ENCODE measurements around the gene C2orf74.

The C2orf74 gene

DNA sequence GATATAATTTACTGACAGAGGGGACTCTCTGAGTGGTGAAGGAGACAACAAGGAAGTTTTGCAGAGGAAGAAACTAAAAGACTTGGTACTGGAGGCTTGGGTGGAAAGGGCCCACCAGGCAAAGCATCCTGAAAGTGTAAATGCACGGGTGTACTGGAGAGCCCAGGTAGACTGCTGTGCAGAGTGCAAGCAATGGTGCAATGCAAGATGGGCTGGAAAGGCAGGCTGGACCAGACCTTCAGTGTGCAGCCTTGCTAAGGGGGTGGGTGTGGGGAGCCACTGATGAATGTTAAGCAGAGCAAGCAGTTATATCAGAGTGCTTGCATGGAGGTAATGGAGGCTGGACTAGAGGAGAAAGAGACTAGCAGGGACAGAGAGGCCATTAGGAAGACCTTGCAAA, 10.7 kb downstream of the C2orf74 start:
- TF ChIP-seq POLR2A (IDR thresholded peaks at IDR 0.05; ENCODE audit: low read depth, low read length), result no peak
- no peak for TF ChIP-seq PAX5 (IDR thresholded peaks at IDR 0.05; ENCODE audit: insufficient read depth, low read length, severe bottlenecking)
- no peak for TF ChIP-seq TAF1 (IDR thresholded peaks at IDR 0.05; ENCODE audit: low read depth, low read length)
- no peak for TF ChIP-seq POLR2AphosphoS5 (IDR thresholded peaks at IDR 0.05; ENCODE audit: low read depth, low read length)
- TF ChIP-seq POU2F2 (IDR thresholded peaks at IDR 0.05; ENCODE audit: low read depth, low read length), result no peak
- TF ChIP-seq SPI1 (IDR thresholded peaks at IDR 0.05; ENCODE audit: low read depth, low read length), result no peak
- DNase-seq (ENCODE audit: insufficient read length, low spot score), result no peak
- no peak for FAIRE-seq

DNA sequence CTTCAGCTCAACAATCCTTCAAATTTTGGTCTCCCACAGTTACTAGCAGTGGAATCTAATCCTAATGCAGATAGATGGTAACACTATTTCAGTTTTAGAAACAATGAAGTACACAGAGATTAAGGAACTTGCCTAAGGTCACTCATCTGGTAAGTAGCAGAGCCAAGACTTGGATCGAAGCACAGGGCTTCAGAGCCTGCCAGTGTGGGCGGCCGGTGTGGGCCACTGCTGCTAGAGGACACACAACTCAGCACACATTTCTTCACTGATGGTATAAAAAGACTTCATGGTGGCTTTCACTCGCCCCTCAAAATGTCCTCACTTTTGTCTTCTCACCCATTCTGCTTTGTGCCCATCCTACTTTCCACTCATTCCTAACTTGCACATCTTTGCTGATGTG, 11.1 kb downstream of the C2orf74 start:
- DNase-seq (ENCODE audit: insufficient read length, low spot score) (no peak), FAIRE-seq (no peak)
- TF ChIP-seq POU2F2 (IDR thresholded peaks at IDR 0.05; ENCODE audit: low read depth, low read length) (no peak), POLR2A (IDR thresholded peaks at IDR 0.05; ENCODE audit: low read depth, low read length) (no peak), POLR2AphosphoS5 (IDR thresholded peaks at IDR 0.05; ENCODE audit: low read depth, low read length) (no peak), PAX5 (IDR thresholded peaks at IDR 0.05; ENCODE audit: insufficient read depth, low read length, severe bottlenecking) (no peak), SPI1 (IDR thresholded peaks at IDR 0.05; ENCODE audit: low read depth, low read length) (no peak), TAF1 (IDR thresholded peaks at IDR 0.05; ENCODE audit: low read depth, low read length) (no peak)

DNA sequence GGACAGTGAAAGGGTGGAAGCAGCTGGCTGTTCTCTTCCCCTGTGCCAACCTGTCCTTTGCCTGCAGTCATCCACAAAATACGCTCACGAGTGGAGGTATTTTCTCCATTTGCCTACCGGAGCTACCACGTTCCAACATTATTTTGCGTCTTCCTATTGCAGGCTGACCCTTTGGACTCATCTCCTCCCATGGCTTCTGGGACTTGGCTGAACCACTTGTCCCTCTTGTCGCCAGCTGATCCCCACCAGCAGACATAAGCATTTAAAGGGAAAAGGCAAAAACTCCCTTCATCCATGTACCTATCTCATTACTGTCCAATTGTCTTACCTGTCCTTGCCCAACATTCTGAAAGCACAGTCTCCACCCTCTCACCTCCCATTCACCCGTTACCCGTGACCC, 13.0 kb downstream of the C2orf74 start:
- FAIRE-seq (no peak), DNase-seq (ENCODE audit: insufficient read length, low spot score) (no peak)
- TF ChIP-seq TAF1 (IDR thresholded peaks at IDR 0.05; ENCODE audit: low read depth, low read length) (no peak), PAX5 (IDR thresholded peaks at IDR 0.05; ENCODE audit: insufficient read depth, low read length, severe bottlenecking) (no peak), POLR2A (IDR thresholded peaks at IDR 0.05; ENCODE audit: low read depth, low read length) (no peak), POU2F2 (IDR thresholded peaks at IDR 0.05; ENCODE audit: low read depth, low read length) (no peak), SPI1 (IDR thresholded peaks at IDR 0.05; ENCODE audit: low read depth, low read length) (no peak), POLR2AphosphoS5 (IDR thresholded peaks at IDR 0.05; ENCODE audit: low read depth, low read length) (no peak)

DNA sequence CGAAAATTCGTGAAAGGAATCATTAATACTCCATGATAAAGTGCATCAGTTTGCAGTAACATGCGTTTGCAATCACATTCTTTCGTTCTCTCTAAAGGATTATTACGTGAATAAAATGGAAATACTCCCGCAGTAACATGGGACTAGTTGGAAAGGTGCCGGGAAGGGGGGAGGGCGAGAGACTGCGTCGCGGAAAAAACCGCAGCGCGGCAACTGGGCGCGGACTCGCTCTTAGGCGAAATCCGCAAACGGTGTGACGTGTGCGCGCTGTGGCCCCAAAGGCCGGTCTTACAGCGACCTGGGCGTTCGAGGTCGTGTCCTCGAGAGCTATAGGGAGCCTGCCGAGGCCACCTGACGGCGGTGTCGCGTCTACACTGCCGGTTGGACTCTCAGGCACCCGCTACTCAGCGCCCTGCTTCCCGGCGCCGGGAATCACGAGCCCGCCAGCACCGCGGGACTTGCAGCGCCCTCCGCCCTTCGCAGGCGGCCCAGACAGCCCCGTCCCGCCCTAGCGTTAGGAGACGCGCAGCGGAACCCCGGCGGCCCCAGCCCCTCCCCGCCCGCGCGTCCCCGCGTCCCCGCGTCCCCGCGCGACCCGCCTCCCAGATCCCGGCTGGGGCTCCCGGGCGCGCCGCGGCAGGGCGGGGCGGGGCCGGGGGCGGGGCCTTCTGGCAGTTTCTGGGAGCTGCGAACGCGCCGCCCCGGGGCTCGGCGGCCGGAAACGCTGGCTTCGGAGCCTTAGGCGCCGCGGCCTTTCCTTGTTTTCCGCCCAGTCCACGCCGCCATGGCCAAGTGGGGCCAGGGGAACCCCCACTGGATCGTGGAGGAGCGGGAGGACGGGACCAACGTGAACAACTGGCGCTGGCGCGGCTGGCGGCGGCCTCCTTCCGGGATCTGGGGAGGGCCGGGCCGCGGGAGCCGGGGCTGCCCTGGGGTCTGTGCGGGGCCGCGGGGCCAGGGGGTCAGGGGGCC, 15.1 kb downstream of the C2orf74 start:
- TF ChIP-seq TAF1 (IDR thresholded peaks at IDR 0.05; ENCODE audit: low read depth, low read length), result 0 out of 2 replicates have a peak, but pooled peaks have one; percentile 31
- no peak for TF ChIP-seq SPI1 (IDR thresholded peaks at IDR 0.05; ENCODE audit: low read depth, low read length)
- TF ChIP-seq POLR2AphosphoS5 (IDR thresholded peaks at IDR 0.05; ENCODE audit: low read depth, low read length), result peak; percentile 76; the same call in 1 of the 2 replicates
- TF ChIP-seq POU2F2 (IDR thresholded peaks at IDR 0.05; ENCODE audit: low read depth, low read length), result 0 out of 2 replicates have a peak, but pooled peaks have one; percentile 17
- TF ChIP-seq PAX5 (IDR thresholded peaks at IDR 0.05; ENCODE audit: insufficient read depth, low read length, severe bottlenecking), result no peak
- TF ChIP-seq POLR2A (IDR thresholded peaks at IDR 0.05; ENCODE audit: low read depth, low read length), result peak; percentile 93
- DNase-seq (ENCODE audit: insufficient read length, low spot score), result peak; percentile 99
- FAIRE-seq, result peak; percentile 78

DNA sequence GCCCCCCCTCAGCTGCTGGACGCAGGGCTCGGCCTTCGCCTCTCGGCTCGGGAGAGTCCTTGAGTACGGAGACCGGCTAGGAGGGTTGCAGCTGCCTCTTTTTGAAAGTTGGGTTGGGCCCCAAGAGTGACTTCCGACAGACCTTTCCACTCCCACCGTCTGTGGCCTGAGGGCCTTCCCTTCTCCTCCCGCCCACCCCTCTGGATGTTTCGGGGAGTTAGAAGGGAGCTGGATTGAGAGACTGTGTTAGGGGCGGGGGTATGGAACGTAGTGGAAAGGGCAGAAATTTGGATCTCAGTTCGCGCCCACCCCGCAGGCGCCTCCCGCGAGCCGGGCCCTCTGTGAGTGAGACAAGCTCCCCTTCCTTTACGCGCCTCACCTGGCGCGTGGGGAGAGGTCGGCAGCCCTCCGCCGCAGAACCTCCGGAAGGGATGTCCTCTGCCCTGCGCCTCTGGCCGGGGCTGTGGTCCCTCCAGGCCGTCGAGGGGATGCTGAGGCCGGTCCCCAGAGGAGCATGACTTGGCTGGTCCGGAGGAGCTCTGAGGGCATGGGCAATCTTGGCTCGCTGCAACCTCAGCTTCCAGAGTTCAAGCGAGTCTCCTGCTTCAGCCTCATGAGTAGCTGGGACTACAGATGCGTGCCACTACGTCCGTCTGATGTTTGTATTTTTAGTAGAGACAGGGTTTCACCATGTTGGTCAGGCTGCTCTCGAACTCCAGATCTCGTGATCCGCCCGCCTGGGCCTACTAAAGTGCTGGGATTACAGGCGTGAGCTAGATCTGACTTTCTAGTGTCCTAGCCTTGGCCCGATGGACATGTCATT, 15.9 kb downstream of the C2orf74 start:
- FAIRE-seq (peak; percentile 71), DNase-seq (ENCODE audit: insufficient read length, low spot score) (peak; percentile 29)
- TF ChIP-seq POLR2A (IDR thresholded peaks at IDR 0.05; ENCODE audit: low read depth, low read length), result peak; percentile 4; the same call in 1 of the 2 replicates
- TF ChIP-seq SPI1 (IDR thresholded peaks at IDR 0.05; ENCODE audit: low read depth, low read length), result no peak

DNA sequence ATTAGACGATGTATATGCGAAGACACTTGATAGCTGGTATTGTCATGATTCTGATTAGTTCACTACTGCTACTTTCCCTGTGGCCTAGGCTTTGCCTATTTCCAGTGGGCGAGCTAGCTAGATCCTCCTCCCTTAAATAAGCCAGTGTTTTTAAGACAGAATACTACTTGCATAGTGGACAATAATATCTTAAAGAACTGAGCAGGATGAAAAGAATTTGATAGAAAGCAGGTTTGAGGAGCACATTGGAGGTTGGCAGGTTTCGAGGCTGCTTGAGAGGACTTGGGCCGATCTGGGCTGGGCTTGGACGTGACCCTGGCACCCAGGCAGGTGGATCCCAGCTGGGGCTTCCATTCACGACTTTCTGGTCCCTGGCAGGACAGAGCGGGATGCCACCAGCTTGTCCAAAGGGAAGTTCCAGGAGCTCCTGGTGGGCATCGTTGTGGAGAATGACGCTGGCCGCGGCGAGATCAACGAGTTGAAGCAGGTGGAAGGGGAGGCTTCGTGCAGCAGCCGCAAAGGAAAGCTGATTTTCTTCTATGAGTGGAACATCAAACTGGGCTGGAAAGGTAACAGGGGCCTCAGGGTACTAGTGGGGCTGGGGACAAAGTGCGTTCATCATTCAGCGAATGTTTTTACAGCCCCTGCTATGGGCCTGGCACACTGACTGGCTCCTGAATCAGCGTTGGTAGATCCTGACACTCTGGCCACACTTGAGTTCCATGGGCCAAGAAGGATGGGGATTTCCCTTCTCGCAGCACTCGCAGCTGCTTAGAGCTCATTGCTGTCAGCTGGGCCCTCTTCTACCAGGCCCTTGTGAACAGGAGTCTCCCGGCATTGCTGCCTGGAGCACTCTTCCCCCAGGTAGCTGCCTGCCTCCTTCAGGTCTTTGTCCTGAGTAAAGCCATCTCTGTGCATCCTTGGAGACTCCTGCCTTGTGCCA, 16.9 kb downstream of the C2orf74 start:
- TF ChIP-seq SPI1 (IDR thresholded peaks at IDR 0.05; ENCODE audit: low read depth, low read length) (no peak), POLR2AphosphoS5 (IDR thresholded peaks at IDR 0.05; ENCODE audit: low read depth, low read length) (0 out of 2 replicates have a peak, but pooled peaks have one; percentile 35)
- DNase-seq (ENCODE audit: insufficient read length, low spot score) (peak; percentile 15), FAIRE-seq (no peak)

DNA sequence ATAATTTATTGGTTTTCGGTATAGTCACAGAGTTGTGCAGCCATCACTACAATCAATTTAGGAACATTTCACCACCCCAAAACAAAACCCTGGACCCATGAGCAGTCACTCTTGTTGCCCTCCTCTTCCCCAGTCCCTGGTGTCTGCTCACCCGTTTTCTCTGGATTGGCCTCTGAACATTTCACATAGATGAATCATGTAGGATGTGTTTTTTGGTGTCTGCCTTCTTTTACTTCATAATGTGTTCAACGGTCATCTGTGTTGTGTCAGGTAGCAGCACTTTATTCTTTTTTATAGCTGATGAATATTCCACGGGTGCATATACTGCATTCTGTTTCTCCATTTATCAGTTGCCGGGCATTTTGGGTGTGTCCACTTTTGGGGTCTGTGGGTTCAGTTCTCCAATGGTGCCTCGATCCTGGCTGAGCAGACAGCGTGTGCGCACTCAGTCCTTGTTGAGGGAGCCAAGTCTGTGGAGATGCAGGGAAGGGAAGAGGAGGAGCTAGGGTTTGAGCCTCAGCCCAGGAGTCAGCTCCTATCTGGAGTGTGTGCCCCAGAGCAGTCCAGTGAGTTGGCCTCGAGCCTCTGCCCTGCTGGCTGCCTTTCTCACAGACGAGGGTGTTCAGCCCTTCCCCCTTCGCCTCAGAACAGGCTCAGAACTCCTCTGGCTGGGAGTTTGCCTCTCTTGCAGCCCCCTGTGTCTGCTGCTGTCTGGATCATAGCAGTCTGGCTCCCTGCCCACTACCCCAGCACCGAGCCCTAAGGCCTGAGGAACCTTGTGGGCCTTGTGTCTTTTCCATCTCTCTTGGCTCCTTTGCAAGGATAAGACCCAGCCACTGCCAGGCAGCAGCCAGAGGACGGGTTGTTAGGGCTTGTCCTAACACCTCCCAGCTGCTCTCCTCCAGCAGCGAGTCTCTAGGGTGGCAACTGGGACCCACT, 18.0 kb downstream of the C2orf74 start:
- TF ChIP-seq POU2F2 (IDR thresholded peaks at IDR 0.05; ENCODE audit: low read depth, low read length) (no peak), SPI1 (IDR thresholded peaks at IDR 0.05; ENCODE audit: low read depth, low read length) (no peak), POLR2AphosphoS5 (IDR thresholded peaks at IDR 0.05; ENCODE audit: low read depth, low read length) (no peak), POLR2A (IDR thresholded peaks at IDR 0.05; ENCODE audit: low read depth, low read length) (no peak), TAF1 (IDR thresholded peaks at IDR 0.05; ENCODE audit: low read depth, low read length) (no peak), PAX5 (IDR thresholded peaks at IDR 0.05; ENCODE audit: insufficient read depth, low read length, severe bottlenecking) (no peak)
- FAIRE-seq (no peak), DNase-seq (ENCODE audit: insufficient read length, low spot score) (no peak)

DNA sequence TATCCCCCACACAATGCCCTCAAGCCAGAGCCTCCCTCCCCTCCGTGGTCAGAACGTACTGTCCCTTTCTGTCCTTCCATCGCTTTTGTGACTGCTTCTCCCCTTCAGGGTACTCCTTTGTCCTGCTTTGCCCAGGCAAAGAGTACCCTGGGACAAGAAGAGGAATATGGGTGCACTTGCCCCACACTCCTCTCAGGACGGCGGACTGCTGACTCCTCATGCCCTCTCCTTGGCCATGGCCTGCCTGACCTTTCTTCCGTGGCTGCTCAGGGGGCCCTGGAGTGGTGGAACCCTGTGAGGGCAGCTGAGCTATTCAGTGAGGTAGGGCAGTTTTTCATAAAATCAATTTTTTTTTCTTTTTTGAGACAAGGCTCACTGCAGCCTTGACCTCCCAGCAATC, 18.7 kb downstream of the C2orf74 start:
- TF ChIP-seq PAX5 (IDR thresholded peaks at IDR 0.05; ENCODE audit: insufficient read depth, low read length, severe bottlenecking) (no peak), POLR2AphosphoS5 (IDR thresholded peaks at IDR 0.05; ENCODE audit: low read depth, low read length) (no peak), TAF1 (IDR thresholded peaks at IDR 0.05; ENCODE audit: low read depth, low read length) (no peak), SPI1 (IDR thresholded peaks at IDR 0.05; ENCODE audit: low read depth, low read length) (no peak), POLR2A (IDR thresholded peaks at IDR 0.05; ENCODE audit: low read depth, low read length) (no peak), POU2F2 (IDR thresholded peaks at IDR 0.05; ENCODE audit: low read depth, low read length) (no peak)
- FAIRE-seq, result no peak
- no peak for DNase-seq (ENCODE audit: insufficient read length, low spot score)
